GM21367 (cell line): Measurements from ENCODE around the gene HIRIP3.
"Not testable (repeated sequence)": the region's sequence is repeated elsewhere in the genome, so short reads cannot be mapped to it uniquely, and the experiment has no call there.

Experiments
- ATAC-seq: cut with Tn5 transposase; IDR thresholded peaks from one replicate; pipeline ENCODE4 v1.9.1; 2021; ENCODE audit not compliant: unreplicated experiment

HIRIP3 gene

GRCh38 chr16:29961479-29962343 is 33.7 kb downstream of the HIRIP3 start, which contains the start of gene TMEM219:
Gene TMEM219 (plus strand): TSS chr16:29962079. CDS start chr16:29963144, 1,065 bp downstream.
- peak; percentile 69 for ATAC-seq

GRCh38 chr16:29961127-29961478 is 34.3 kb downstream of the HIRIP3 start:
- no peak for ATAC-seq

- ATAC-seq, result not testable (repeated sequence)
Measured at GRCh38 chr16:29959821-29960220, 35.6 kb downstream of the HIRIP3 start.

GRCh38 chr16:29959293-29959692 is 36.1 kb downstream of the HIRIP3 start:
- ATAC-seq, result no peak

GRCh38 chr16:29958756-29959155 is 36.7 kb downstream of the HIRIP3 start:
- no peak for ATAC-seq

GRCh38 chr16:29951625-29952365 is 43.6 kb downstream of the HIRIP3 start:
- no peak for ATAC-seq

GRCh38 chr16:29950806-29951461 is 44.5 kb downstream of the HIRIP3 start:
- no peak for ATAC-seq

- ATAC-seq, result no peak
Measured at GRCh38 chr16:29947897-29948296, 47.5 kb downstream of the HIRIP3 start.

- no peak for ATAC-seq
Measured at GRCh38 chr16:29943846-29944799, 51.3 kb downstream of the HIRIP3 start.
